Stimulated activated naive CD4-positive, alpha-beta T cell (primary cell): Measurements from ENCODE around the gene CATSPERZ.

Experiments used
- DNase-seq, 6 experiments: peaks; one replicate each; lab custom pipeline; 2025; lab: John Stamatoyannopoulos, UW

CATSPERZ gene

GRCh38 chr11:64299847-64300648 is at the start of gene CATSPERZ:
Gene CATSPERZ, plus strand, starts transcription at chr11:64300358. Its CDS starts 53 bp downstream, at chr11:64300411.
- peak in 3 of 6 experiments; percentile 33 to 52 (median 47) for DNase-seq

GRCh38 chr11:64250415-64251015 is 49.6 kb upstream of the CATSPERZ start:
- DNase-seq = no peak

GRCh38 chr11:64251016-64251752 is 49.0 kb upstream of the CATSPERZ start, which contains the start of gene PLCB3:
Gene PLCB3, plus strand, starts transcription at chr11:64251530. Its CDS starts 120 bp downstream, at chr11:64251650.
- peak; percentile 19 to 74 (median 51) for DNase-seq

- DNase-seq = no peak
Measured at GRCh38 chr11:64251753-64252002, 48.5 kb upstream of the CATSPERZ start.

GRCh38 chr11:64252003-64252872 is 47.9 kb upstream of the CATSPERZ start:
- no peak for DNase-seq

GRCh38 chr11:64253043-64253442 is 47.1 kb upstream of the CATSPERZ start:
- no peak for DNase-seq

- no peak for DNase-seq
Measured at GRCh38 chr11:64253481-64253880, 46.7 kb upstream of the CATSPERZ start.

- no peak for DNase-seq
Measured at GRCh38 chr11:64254326-64254725, 45.8 kb upstream of the CATSPERZ start.

GRCh38 chr11:64255135-64256128 is 44.7 kb upstream of the CATSPERZ start:
- no peak for DNase-seq

- no peak for DNase-seq
Measured at GRCh38 chr11:64256300-64256699, 43.9 kb upstream of the CATSPERZ start.

GRCh38 chr11:64258356-64258755 is 41.8 kb upstream of the CATSPERZ start:
- no peak for DNase-seq

GRCh38 chr11:64258946-64259532 is 41.1 kb upstream of the CATSPERZ start:
- no peak for DNase-seq

GRCh38 chr11:64259533-64260067 is 40.6 kb upstream of the CATSPERZ start:
- no peak for DNase-seq

GRCh38 chr11:64260147-64260708 is 39.9 kb upstream of the CATSPERZ start:
- DNase-seq = no peak

- no peak for DNase-seq
Measured at GRCh38 chr11:64261556-64262080, 38.5 kb upstream of the CATSPERZ start.

- DNase-seq = no peak
Measured at GRCh38 chr11:64262271-64263002, 37.7 kb upstream of the CATSPERZ start.

- DNase-seq = no peak
Measured at GRCh38 chr11:64263021-64263946, 36.9 kb upstream of the CATSPERZ start.

- no peak for DNase-seq
Measured at GRCh38 chr11:64263947-64264317, 36.2 kb upstream of the CATSPERZ start.
